NCI-H1694 (cell line): ENCODE data around the gene GPR161.

Experiments used
- DNase-seq: peaks from one replicate; lab custom pipeline; 2025; lab: John Stamatoyannopoulos, UW

GPR161 gene

GRCh38 chr1:168035345-168035744 lies 101.4 kb downstream of the GPR161 start:
- no peak for DNase-seq

- no peak for DNase-seq
These were observed 104.7 kb downstream of the GPR161 start for GRCh38 chr1:168032029-168032428.

DNA sequence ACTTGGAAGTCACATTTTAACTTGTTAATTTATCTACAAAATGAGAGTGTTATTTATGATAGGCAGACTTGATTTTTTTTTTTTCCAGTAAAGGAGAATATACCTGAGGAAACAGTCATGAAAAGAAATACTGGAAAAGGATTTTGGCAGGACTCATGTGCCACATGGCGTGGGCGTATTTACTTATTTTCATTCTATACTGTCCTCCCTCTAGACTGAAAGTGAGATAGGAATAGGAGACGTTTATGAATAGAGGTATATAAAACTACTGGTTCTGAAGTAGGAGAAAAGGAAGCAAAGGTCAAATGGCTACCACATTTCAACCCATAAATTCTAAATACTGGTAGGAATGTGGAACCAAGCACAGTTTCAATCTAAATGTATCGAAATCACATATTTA lies 105.1 kb downstream of the GPR161 start:
- DNase-seq: no peak

DNA sequence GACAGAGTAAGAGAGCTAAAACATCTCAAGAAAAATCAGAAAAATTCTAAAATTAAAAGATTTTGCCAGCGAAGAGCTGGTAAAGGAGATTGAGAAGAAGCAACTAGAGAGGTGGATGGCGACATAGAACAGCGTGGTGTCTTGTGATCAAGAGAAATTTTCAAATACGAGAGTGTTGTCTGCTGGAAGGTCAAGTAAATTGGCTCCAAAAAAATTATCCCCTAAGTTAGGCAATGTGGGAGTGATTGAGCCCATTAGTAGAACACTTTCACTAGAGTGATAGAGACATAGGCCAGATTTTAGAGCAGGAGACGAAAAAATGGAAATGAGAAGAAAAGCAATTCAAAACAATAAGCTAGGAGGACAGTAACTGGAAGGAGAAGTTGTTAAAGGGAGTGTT lies 105.5 kb downstream of the GPR161 start:
- DNase-seq: no peak
